Stomach (tissue), 9 donors: Measurements from ENCODE around the gene SLC6A17. TPM values are rescaled to one million over a fixed set of nuclear protein-coding genes. Genes with fewer than 3 reads are reported as not detected.

Experiments used
- DNase-seq, 2 donors: peaks; one replicate each; pipeline versions ENCODE4 v3.0.0 to v3.0.0-alpha.2; 2013 to 2019
- H3K27ac ChIP-seq, 5 donors: fragments of 200-600 bp in 4 of 5; sonication (generic) in 4 of 5; one replicate each; pipeline ENCODE4 v1.5.1; 2013 to 2019; ENCODE audit warnings: mild to moderate bottlenecking in 1 of 5, moderate library complexity in 1 of 5
- H3K27me3 ChIP-seq, 3 donors: fragments of 200-600 bp; sonication (generic); one replicate each; pipeline ENCODE4 v1.5.1; 2017 to 2019; ENCODE audit warnings: mixed run types in 1 of 3
- H3K36me3 ChIP-seq, 4 donors: fragments of 200-600 bp; sonication (generic); 1 replicate in 3 of 4; 2 replicates in 1 of 4; pipeline ENCODE4 v1.5.1; 2016 to 2019
- H3K4me1 ChIP-seq, 4 donors: fragments of 200-600 bp; sonication (generic); one replicate each; pipeline ENCODE4 v1.5.1; 2016 to 2019
- H3K4me3 ChIP-seq, 4 donors: fragments of 200-600 bp; sonication (generic) in 3 of 4; one replicate each; pipeline ENCODE4 v1.5.1; 2016 to 2019; ENCODE audit warnings: mild to moderate bottlenecking in 1 of 4
- H3K9me3 ChIP-seq, 4 donors: fragments of 200-600 bp; sonication (generic); one replicate each; pipeline ENCODE4 v1.5.1; 2016 to 2019
- EP300 ChIP-seq: sonication (generic); formaldehyde crosslinking; IDR thresholded peaks from one replicate; pipeline ENCODE4 v1.6.1; 2017; ENCODE audit warnings: antibody characterized with exemption
- POLR2A ChIP-seq, 4 donors: fragments of 450-650 bp; IDR thresholded peaks; one replicate each; pipeline ENCODE4 v1.6.1; 2016; ENCODE audit warnings: antibody characterized with exemption in 4 of 4, control low read depth in 2 of 4, mild to moderate bottlenecking in 1 of 4, moderate library complexity in 1 of 4
- POLR2AphosphoS5 ChIP-seq, 3 donors: sonication (generic); formaldehyde crosslinking; IDR thresholded peaks; one replicate each; pipeline ENCODE4 v1.6.1; 2016; ENCODE audit warnings: antibody characterized with exemption in 3 of 3
- WGBS, 5 donors: extraction: QIAGEN DNeasy Blood & Tissue Kit in 3 of 5; methylation state at CpG; one replicate each; pipeline versions ENCODE4 v1.1.5 to v1.1.7; 2013 to 2018; 5-methylcytosine and 5-hydroxymethylcytosine counted together
- intact Hi-C: fragments of 100-400 bp; cut with DNase I; formaldehyde crosslinking; loops from one replicate; pipeline ENCODE4 v1.15.1; 2023; ENCODE audit warnings: low total_unique reads
- polyA plus RNA-seq, 3 donors: library from polyadenylated mRNA; stranded (reverse); fragments of 200-250 nt; gene quantifications; one replicate each; pipeline ENCODE4 v1.2.3, GENCODE V29; 2013
- total RNA-seq, 5 donors: library from RNA; depleted of rRNA; stranded (reverse); fragments of >200 nt; gene quantifications; one replicate each; pipeline versions ENCODE4 v1.1.0 to v1.2.3, GENCODE V29; 2014 to 2016
- TF ChIP-seq, protein P1 (sequence below), 7 experiments: fragments of 450-650 bp in 4 of 7; fragments of 200-600 bp in 3 of 7; sonication (generic) in 3 of 7; IDR thresholded peaks; one replicate each; pipeline ENCODE4 v1.5.1; 2016 to 2019; ENCODE audit warnings: antibody characterized with exemption in 7 of 7, control low read depth in 2 of 7, mild to moderate bottlenecking in 1 of 7
- donor health status: healthy with polysubstance abuse.
- donor health status: Bipolar disorder and iron deficiency.
- donor health status: healthy.

SLC6A17 gene
- total and polyA plus RNA-seq, 8 donors: 0.08 to 0.37 (median 0.14) TPM; not detected in 3

DNA sequence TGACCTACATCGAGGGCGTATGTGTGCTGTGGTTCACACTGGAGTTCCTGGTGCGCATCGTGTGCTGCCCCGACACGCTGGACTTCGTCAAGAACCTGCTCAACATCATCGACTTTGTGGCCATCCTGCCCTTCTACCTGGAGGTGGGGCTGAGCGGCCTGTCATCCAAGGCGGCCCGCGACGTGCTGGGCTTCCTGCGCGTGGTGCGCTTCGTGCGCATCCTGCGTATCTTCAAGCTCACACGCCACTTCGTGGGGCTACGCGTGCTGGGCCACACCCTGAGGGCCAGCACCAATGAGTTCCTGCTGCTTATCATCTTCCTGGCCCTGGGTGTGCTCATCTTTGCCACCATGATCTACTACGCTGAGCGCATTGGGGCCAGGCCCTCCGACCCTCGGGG lies 72.8 kb downstream of the SLC6A17 start:
- Histone ChIP-seq H3K4me3 (no peak overlapping the region), H3K27me3 (no peaks in the 10 kb centered on the region), H3K4me1 (peaks cover 0 to 3% (median 0%) of the 10 kb centered on the region in 4 donors), H3K36me3 (peaks cover 0 to 67% (median 47%) of the 10 kb centered on the region in 4 donors), H3K27ac (no peak overlapping the region), H3K9me3 (no peaks in the 10 kb centered on the region)
- intact Hi-C loops: no loop called here
- no peak for TF ChIP-seq POLR2AphosphoS5 (IDR thresholded peaks at IDR 0.05)
- TF ChIP-seq, protein P1, sequence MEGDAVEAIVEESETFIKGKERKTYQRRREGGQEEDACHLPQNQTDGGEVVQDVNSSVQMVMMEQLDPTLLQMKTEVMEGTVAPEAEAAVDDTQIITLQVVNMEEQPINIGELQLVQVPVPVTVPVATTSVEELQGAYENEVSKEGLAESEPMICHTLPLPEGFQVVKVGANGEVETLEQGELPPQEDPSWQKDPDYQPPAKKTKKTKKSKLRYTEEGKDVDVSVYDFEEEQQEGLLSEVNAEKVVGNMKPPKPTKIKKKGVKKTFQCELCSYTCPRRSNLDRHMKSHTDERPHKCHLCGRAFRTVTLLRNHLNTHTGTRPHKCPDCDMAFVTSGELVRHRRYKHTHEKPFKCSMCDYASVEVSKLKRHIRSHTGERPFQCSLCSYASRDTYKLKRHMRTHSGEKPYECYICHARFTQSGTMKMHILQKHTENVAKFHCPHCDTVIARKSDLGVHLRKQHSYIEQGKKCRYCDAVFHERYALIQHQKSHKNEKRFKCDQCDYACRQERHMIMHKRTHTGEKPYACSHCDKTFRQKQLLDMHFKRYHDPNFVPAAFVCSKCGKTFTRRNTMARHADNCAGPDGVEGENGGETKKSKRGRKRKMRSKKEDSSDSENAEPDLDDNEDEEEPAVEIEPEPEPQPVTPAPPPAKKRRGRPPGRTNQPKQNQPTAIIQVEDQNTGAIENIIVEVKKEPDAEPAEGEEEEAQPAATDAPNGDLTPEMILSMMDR (IDR thresholded peaks at IDR 0.05): no peak
- TF ChIP-seq POLR2A (IDR thresholded peaks at IDR 0.05): no peak
- TF ChIP-seq EP300: no peak
- WGBS, 5 donors: 95 to 99% (median 97%) methylated on average over 24 to 27 of the region's 27 CpGs
- no peak for DNase-seq

DNA sequence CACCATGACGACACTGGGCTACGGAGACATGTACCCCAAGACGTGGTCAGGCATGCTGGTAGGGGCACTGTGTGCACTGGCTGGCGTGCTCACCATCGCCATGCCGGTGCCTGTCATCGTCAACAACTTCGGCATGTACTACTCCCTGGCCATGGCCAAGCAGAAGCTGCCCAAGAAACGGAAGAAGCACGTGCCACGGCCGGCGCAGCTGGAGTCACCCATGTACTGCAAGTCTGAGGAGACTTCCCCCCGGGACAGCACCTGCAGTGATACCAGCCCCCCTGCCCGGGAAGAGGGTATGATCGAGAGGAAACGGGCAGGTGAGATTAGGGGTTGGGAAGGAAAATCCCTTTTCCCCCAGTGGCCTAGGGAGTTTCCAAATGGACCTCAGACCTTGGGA lies 73.3 kb downstream of the SLC6A17 start:
- no peak for DNase-seq
- Histone ChIP-seq H3K36me3 (peaks cover 0 to 72% (median 51%) of the 10 kb centered on the region in 4 donors), H3K27me3 (no peaks in the 10 kb centered on the region), H3K9me3 (no peaks in the 10 kb centered on the region), H3K27ac (no peak overlapping the region), H3K4me1 (peaks cover 0 to 3% (median 0%) of the 10 kb centered on the region in 4 donors), H3K4me3 (no peak overlapping the region)
- no peak for TF ChIP-seq POLR2A (IDR thresholded peaks at IDR 0.05)
- TF ChIP-seq EP300: no peak
- no peak for TF ChIP-seq POLR2AphosphoS5 (IDR thresholded peaks at IDR 0.05)
- TF ChIP-seq, protein P1 (IDR thresholded peaks at IDR 0.05): no peak
- intact Hi-C loops: no loop called here
- WGBS, 5 donors: 94 to 96% (median 95%) methylated on average over 14 to 17 of the region's 17 CpGs

DNA sequence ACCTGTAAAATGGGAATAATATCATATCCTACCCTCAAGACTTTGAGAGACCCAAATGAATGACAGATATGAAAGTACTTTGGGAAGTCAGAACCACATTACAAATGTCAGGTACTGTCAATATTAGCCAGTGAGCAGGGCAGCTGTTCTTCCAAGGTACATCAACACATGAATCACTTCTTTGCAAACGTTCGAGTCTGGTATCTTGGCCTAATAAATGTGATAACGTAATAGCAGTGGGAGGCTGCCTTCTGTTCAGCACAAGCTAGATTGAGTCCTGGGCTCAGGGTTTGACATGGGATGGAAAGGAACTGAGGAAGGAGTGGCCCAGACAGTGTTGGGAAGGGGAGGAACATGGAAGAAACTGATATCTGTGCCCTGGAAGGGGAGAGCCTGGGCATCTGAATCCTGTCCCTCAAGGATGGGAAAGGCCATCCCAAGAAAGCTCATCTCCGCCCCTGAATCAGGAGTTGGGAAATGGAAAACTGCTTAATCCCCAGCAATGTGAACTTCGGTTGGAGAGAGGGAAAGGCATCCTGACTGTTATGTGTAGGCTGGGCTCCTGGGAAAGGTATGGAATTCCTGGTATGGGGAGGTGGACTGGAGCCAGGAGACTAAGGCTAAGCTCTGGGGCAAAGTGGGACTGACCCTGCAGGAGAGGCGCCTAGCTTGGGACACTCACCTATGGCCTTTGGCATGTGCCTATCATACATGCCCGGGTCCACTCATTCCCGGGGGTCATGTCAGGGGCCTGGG lies 74.1 kb downstream of the SLC6A17 start:
- no peak for DNase-seq

DNA sequence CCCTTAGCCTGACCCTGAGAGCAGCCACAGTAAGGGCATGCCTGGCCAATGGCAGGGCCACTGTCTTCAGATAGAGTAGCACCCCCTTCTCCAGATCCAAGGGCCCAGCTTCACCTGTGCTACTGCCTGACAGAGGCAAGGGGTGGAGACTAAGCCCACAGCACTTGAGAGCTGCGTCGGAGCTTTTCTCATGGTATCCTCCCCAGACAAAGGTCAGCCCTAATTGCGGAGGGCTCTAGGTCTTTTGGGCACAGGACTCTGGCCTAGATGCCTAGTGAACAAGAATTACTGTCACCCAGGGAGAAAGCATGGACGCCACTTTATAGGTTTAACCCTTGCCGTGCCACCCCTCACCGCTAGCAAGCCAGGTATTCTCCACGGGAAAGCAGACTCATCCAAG lies 74.9 kb downstream of the SLC6A17 start:
- Histone ChIP-seq H3K27me3 (no peaks in the 10 kb centered on the region), H3K9me3 (no peaks in the 10 kb centered on the region), H3K4me3 (no peak overlapping the region), H3K27ac (no peak overlapping the region), H3K36me3 (peaks cover 0 to 84% (median 65%) of the 10 kb centered on the region in 4 donors), H3K4me1 (no peaks in the 10 kb centered on the region)
- 55 to 92% (median 79%) methylated on average over 6 to 7 of the region's 7 CpGs for WGBS, 5 donors
- no peak for DNase-seq
- intact Hi-C loops: no loop called here
- TF ChIP-seq, protein P1 (IDR thresholded peaks at IDR 0.05): no peak
- TF ChIP-seq POLR2AphosphoS5 (IDR thresholded peaks at IDR 0.05): no peak
- no peak for TF ChIP-seq EP300
- no peak for TF ChIP-seq POLR2A (IDR thresholded peaks at IDR 0.05)

More for the DNA sequence above, 74.1 kb downstream of the SLC6A17 start:
- peaks cover 0 to 76% (median 59%) of the 10 kb centered on the region in 4 donors for H3K36me3 ChIP-seq
- H3K27me3 ChIP-seq: no peaks in the 10 kb centered on the region
- intact Hi-C loops: no loop called here
- H3K9me3 ChIP-seq: no peaks in the 10 kb centered on the region
- WGBS, 5 donors: 68 to 81% (median 74%) methylated on average over 8 of the region's 8 CpGs
- TF ChIP-seq POLR2AphosphoS5 (IDR thresholded peaks at IDR 0.05): no peak
- TF ChIP-seq POLR2A (IDR thresholded peaks at IDR 0.05): no peak
- TF ChIP-seq EP300: no peak
- TF ChIP-seq, protein P1 (IDR thresholded peaks at IDR 0.05): no peak
- H3K4me3 ChIP-seq: no peak overlapping the region
- H3K27ac ChIP-seq: no peak overlapping the region
- H3K4me1 ChIP-seq: peaks cover 0 to 3% (median 0%) of the 10 kb centered on the region in 4 donors
